GM21576 (cell line): ENCODE measurements around the gene ELAVL2.

Source experiments
- ATAC-seq: cut with Tn5 transposase; IDR thresholded peaks from one replicate; pipeline ENCODE4 v1.9.1; 2021; ENCODE audit warnings: mild to moderate bottlenecking, moderate library complexity; ENCODE audit not compliant: unreplicated experiment

ELAVL2 gene

GRCh38 chr9:23665051-23665450 is 161.0 kb downstream of the ELAVL2 start:
- no peak for ATAC-seq

GRCh38 chr9:23663946-23664345 is 162.1 kb downstream of the ELAVL2 start:
- ATAC-seq: no peak

GRCh38 chr9:23663536-23663935 is 162.5 kb downstream of the ELAVL2 start:
- no peak for ATAC-seq

- ATAC-seq: no peak
Measured at GRCh38 chr9:23663125-23663524, 162.9 kb downstream of the ELAVL2 start.

GRCh38 chr9:23662320-23662719 is 163.7 kb downstream of the ELAVL2 start:
- no peak for ATAC-seq

- no peak for ATAC-seq
Measured at GRCh38 chr9:23659346-23660006, 166.6 kb downstream of the ELAVL2 start.

- ATAC-seq: no peak
Measured at GRCh38 chr9:23658376-23659258, 167.4 kb downstream of the ELAVL2 start.

- no peak for ATAC-seq
Measured at GRCh38 chr9:23651051-23651450, 175.0 kb downstream of the ELAVL2 start.

GRCh38 chr9:23648651-23649050 is 177.4 kb downstream of the ELAVL2 start:
- ATAC-seq: no peak

- no peak for ATAC-seq
Measured at GRCh38 chr9:23644896-23645295, 181.1 kb downstream of the ELAVL2 start.

- no peak for ATAC-seq
Measured at GRCh38 chr9:23644326-23644725, 181.7 kb downstream of the ELAVL2 start.

- ATAC-seq: no peak
Measured at GRCh38 chr9:23643656-23644258, 182.3 kb downstream of the ELAVL2 start.
